Calu3 (cell line): Measurements from ENCODE around the gene NT5C1B. TPM values are rescaled to one million over a fixed set of nuclear protein-coding genes. Genes with fewer than 3 reads are reported as not detected.

Experiments
- BruUV-seq: library from RNA; stranded (reverse); fragments of 400-500 nt; replicated peaks from 2 replicates; lab custom pipeline; 2021; lab: Mats Ljungman, UMichigan
- CTCF ChIA-PET: fragments of 300-600 bp; sonication (Branson Sonifier 250); formaldehyde crosslinking; loops from one replicate; lab custom pipeline; 2022; ENCODE audit warnings: antibody characterized with exemption; lab: Charles Lee
- DNase-seq: peaks from one replicate; pipeline ENCODE4 v3.0.0; 2022
- H3K27ac Mint-ChIP-seq: one replicate; pipeline ENCODE4 v1.8.0; 2022; ENCODE audit warnings: mixed read lengths; ENCODE audit not compliant: unreplicated experiment
- H3K27me3 Mint-ChIP-seq: one replicate; pipeline ENCODE4 v1.8.0; 2022; ENCODE audit warnings: mixed read lengths; ENCODE audit not compliant: unreplicated experiment
- H3K36me3 Mint-ChIP-seq: one replicate; pipeline ENCODE4 v1.8.0; 2022; ENCODE audit warnings: mild to moderate bottlenecking, moderate library complexity, mixed read lengths; ENCODE audit not compliant: insufficient read depth, unreplicated experiment
- H3K4me1 Mint-ChIP-seq: one replicate; pipeline ENCODE4 v1.8.0; 2022; ENCODE audit warnings: mild to moderate bottlenecking, low read depth, mixed read lengths; ENCODE audit not compliant: unreplicated experiment
- H3K4me3 Mint-ChIP-seq: one replicate; pipeline ENCODE4 v1.8.0; 2022; ENCODE audit warnings: mild to moderate bottlenecking, low read depth, moderate library complexity, mixed read lengths; ENCODE audit not compliant: unreplicated experiment
- H3K9me3 Mint-ChIP-seq: one replicate; pipeline ENCODE4 v1.8.0; 2022; ENCODE audit warnings: low read depth, mixed read lengths; ENCODE audit not compliant: unreplicated experiment
- CTCF ChIP-seq: fragments of 200-600 bp; IDR thresholded peaks from one replicate; pipeline ENCODE4 v1.8.0; 2022; ENCODE audit warnings: antibody characterized with exemption; ENCODE audit not compliant: unreplicated experiment
- intact Hi-C: fragments of 100-400 bp; cut with micrococcal nuclease; formaldehyde crosslinking; loops from one replicate; pipeline ENCODE4 v1.10.0; 2022; ENCODE audit not compliant: unreplicated experiment
- total RNA-seq: library from RNA; stranded (reverse); gene quantifications from 2 replicates; pipeline ENCODE4 v1.2.3, GENCODE V29; 2022

NT5C1B gene
- total RNA-seq, 1 experiment from 2014 or later, result not detected

- Mint-ChIP-seq H3K9me3 (no peaks in the 10 kb centered on the region), H3K27ac (no peak overlapping the region), H3K4me1 (peaks cover 12% of the 10 kb centered on the region), H3K4me3 (no peak overlapping the region), H3K27me3 (no peaks in the 10 kb centered on the region), H3K36me3 (peaks cover 39% of the 10 kb centered on the region)
- CTCF ChIA-PET, result no interaction called here
- no peak for DNase-seq
- no peak for TF ChIP-seq CTCF
- intact Hi-C loops, result no loop called here
- BruUV-seq, result no TSS peak
These were observed 32.2 kb downstream of the NT5C1B start for GRCh38 chr2:18557121-18557520.

GRCh38 chr2:18552351-18553077, 36.9 kb downstream of the NT5C1B start:
- Mint-ChIP-seq H3K27me3 (no peaks in the 10 kb centered on the region), H3K36me3 (peaks cover 11% of the 10 kb centered on the region), H3K4me3 (no peak overlapping the region), H3K27ac (no peak overlapping the region), H3K4me1 (no peaks in the 10 kb centered on the region), H3K9me3 (no peaks in the 10 kb centered on the region)
- intact Hi-C loops, result no loop called here
- CTCF ChIA-PET, result no interaction called here
- DNase-seq, result no peak
- TF ChIP-seq CTCF, result no peak
- no TSS peak for BruUV-seq

GRCh38 chr2:18551623-18552022, 37.7 kb downstream of the NT5C1B start:
- CTCF ChIA-PET, result no interaction called here

GRCh38 chr2:18551169-18551568, 38.2 kb downstream of the NT5C1B start:
- Mint-ChIP-seq H3K27me3 (no peaks in the 10 kb centered on the region), H3K27ac (no peak overlapping the region), H3K4me3 (no peak overlapping the region), H3K36me3 (peaks cover 11% of the 10 kb centered on the region), H3K9me3 (no peaks in the 10 kb centered on the region), H3K4me1 (no peaks in the 10 kb centered on the region)
- intact Hi-C loops, result no loop called here
- BruUV-seq, result no TSS peak
- CTCF ChIA-PET, result no interaction called here
- DNase-seq, result no peak
- no peak for TF ChIP-seq CTCF

More at GRCh38 chr2:18551623-18552022, 37.7 kb downstream of the NT5C1B start:
- Mint-ChIP-seq H3K27me3 (no peaks in the 10 kb centered on the region), H3K9me3 (no peaks in the 10 kb centered on the region), H3K4me3 (no peak overlapping the region), H3K36me3 (peaks cover 11% of the 10 kb centered on the region), H3K27ac (no peak overlapping the region), H3K4me1 (no peaks in the 10 kb centered on the region)
- no peak for TF ChIP-seq CTCF
- intact Hi-C loops, result no loop called here
- no peak for DNase-seq
- no TSS peak for BruUV-seq
